HepG2 (cell line): Measurements from ENCODE around the gene TXNRD3. TPM values are rescaled to one million over a fixed set of nuclear protein-coding genes. Genes with fewer than 3 reads are reported as not detected.

ENCODE experiments used
- ATAC-seq: fragments of 200-7000 bp; cut with Tn5 transposase; 3 replicates; pipeline ENCODE4 v1.9.1; 2020; ENCODE audit warnings: mild to moderate bottlenecking, moderate library complexity
- BruUV-seq: library from RNA; stranded (reverse); fragments of 400-500 nt; replicated peaks from 2 replicates; lab custom pipeline; 2021; lab: Mats Ljungman, UMichigan
- CTCF ChIA-PET: fragments of 300-600 bp; formaldehyde crosslinking; extraction: SDS; loops from one replicate; lab custom pipeline; 2021; ENCODE audit warnings: low total read pairs, inconsistent platforms, low intra/inter-chr PET ratio; lab: Yijun Ruan, JAX
- POLR2A ChIA-PET: fragments of 350-600 bp; sonication (Branson Sonifier 250); formaldehyde crosslinking; loops from one replicate; lab custom pipeline; 2020; ENCODE audit warnings: antibody characterized with exemption, inconsistent platforms; lab: Yijun Ruan, JAX
- DNase-seq: peaks from one replicate; pipeline ENCODE4 v3.0.0-alpha.2; 2015; ENCODE audit warnings: low spot score
- FAIRE-seq: peaks from 3 replicates; lab custom pipeline; 2011; peaks lifted over from hg19 to GRCh38; lab: Jason Lieb, UNC
- H2AFZ ChIP-seq: one replicate; pipeline ENCODE4 v1.6.1; 2011; ENCODE audit warnings: low read length, inconsistent platforms
- H3K27ac ChIP-seq: fragments of 300-600 bp; 3 replicates; pipeline ENCODE4 v1.8.0; 2011; ENCODE audit warnings: mixed run types, mild to moderate bottlenecking, mixed read lengths, low read length, inconsistent platforms; ENCODE audit not compliant: insufficient read depth; ENCODE audit errors: extremely low read length
- H3K27me3 ChIP-seq, 2 experiments: fragments of 200-600 bp in 1 of 2; 2 replicates in 1 of 2; 3 replicates in 1 of 2; pipeline versions ENCODE4 v1.6.0 to v1.8.0; 2011; ENCODE audit warnings: low read length in 2 of 2, mild to moderate bottlenecking in 2 of 2, moderate library complexity in 2 of 2, inconsistent platforms in 1 of 2; ENCODE audit not compliant: insufficient read depth in 2 of 2, control insufficient read depth in 1 of 2
- H3K36me3 ChIP-seq, 2 experiments: fragments of 200-600 bp in 1 of 2; replicated peaks in 1 of 2; 2 replicates in 1 of 2; 3 replicates in 1 of 2; pipeline versions ENCODE4 v1.5.1 to v1.8.0; 2011; ENCODE audit warnings: low read length in 2 of 2, inconsistent platforms in 1 of 2; ENCODE audit not compliant: insufficient read depth in 2 of 2, control insufficient read depth in 1 of 2
- H3K4me1 ChIP-seq: 2 replicates; pipeline ENCODE4 v1.5.1; 2012; ENCODE audit warnings: low read length, inconsistent platforms; ENCODE audit not compliant: insufficient read depth
- H3K4me2 ChIP-seq: 2 replicates; pipeline ENCODE4 v1.6.0; 2011; ENCODE audit warnings: low read depth, low read length, inconsistent platforms
- H3K4me3 ChIP-seq, 3 experiments: fragments of 200-600 bp in 1 of 3; sonication (generic), shearing (Covaris generic) in 1 of 3; replicated peaks in 1 of 3; 2 replicates each; pipeline ENCODE4 v1.5.1; 2011 to 2016; ENCODE audit warnings: low read length in 3 of 3, inconsistent platforms in 2 of 3, low read depth in 2 of 3, mild to moderate bottlenecking in 2 of 3, control low read depth in 1 of 3, mixed read lengths in 1 of 3; ENCODE audit not compliant: insufficient read depth in 1 of 3
- H3K79me2 ChIP-seq: one replicate; pipeline ENCODE4 v1.6.1; 2011; ENCODE audit warnings: low read length, inconsistent platforms; ENCODE audit not compliant: insufficient read depth
- H3K9ac ChIP-seq: 2 replicates; pipeline ENCODE4 v1.6.0; 2011; ENCODE audit warnings: mild to moderate bottlenecking, low read depth, low read length, inconsistent platforms; ENCODE audit not compliant: insufficient read depth
- H3K9me3 ChIP-seq: 2 replicates; pipeline ENCODE4 v1.5.1; 2012; ENCODE audit warnings: mild to moderate bottlenecking, low read length
- H4K20me1 ChIP-seq: 2 replicates; pipeline ENCODE4 v1.6.0; 2011; ENCODE audit warnings: inconsistent platforms, mild to moderate bottlenecking, low read length, moderate library complexity; ENCODE audit not compliant: insufficient read depth
- GFI1 ChIP-seq: sonication (generic); formaldehyde crosslinking; IDR thresholded peaks from 2 replicates; pipeline ENCODE4 v1.5.0; 2020; ENCODE audit warnings: missing genetic modification reagents, mild to moderate bottlenecking, borderline replicate concordance
- HMG20A ChIP-seq: IDR thresholded peaks from 2 replicates; pipeline ENCODE4 v1.6.1; 2016; ENCODE audit warnings: borderline replicate concordance
- JARID2 ChIP-seq: sonication (generic); formaldehyde crosslinking; IDR thresholded peaks from 2 replicates; pipeline ENCODE4 v1.8.1; 2023; ENCODE audit warnings: missing genetic modification reagents, inconsistent platforms; ENCODE audit not compliant: insufficient replicate concordance
- KAT2B ChIP-seq: fragments of 150-350 bp; IDR thresholded peaks from 2 replicates; pipeline ENCODE4 v1.6.1; 2014; ENCODE audit warnings: low read depth, low read length, borderline replicate concordance
- KDM3A ChIP-seq: IDR thresholded peaks from 2 replicates; pipeline ENCODE4 v1.6.1; 2018; ENCODE audit warnings: low read depth, missing compliant biosample characterization
- MAFF ChIP-seq: IDR thresholded peaks from 2 replicates; pipeline ENCODE4 v1.6.1; 2011; ENCODE audit warnings: low read depth, low read length, improper control_type of control experiment
- MAFG ChIP-seq: sonication (generic); formaldehyde crosslinking; IDR thresholded peaks from 2 replicates; pipeline ENCODE4 v1.5.1; 2020; ENCODE audit warnings: mild to moderate bottlenecking, missing genetic modification reagents
- MIER3 ChIP-seq: IDR thresholded peaks from 2 replicates; pipeline ENCODE4 v1.6.1; 2016; ENCODE audit warnings: missing compliant biosample characterization, borderline replicate concordance
- NFE2L2 ChIP-seq: fragments of 150-350 bp; IDR thresholded peaks from 2 replicates; pipeline ENCODE4 v1.6.1; 2014; ENCODE audit warnings: low read length
- PLSCR1 ChIP-seq: sonication (generic); formaldehyde crosslinking; IDR thresholded peaks from 2 replicates; pipeline ENCODE4 v1.5.0; 2020; ENCODE audit warnings: missing genetic modification reagents, mild to moderate bottlenecking, borderline replicate concordance
- RXRA ChIP-seq: sonication (generic); formaldehyde crosslinking; IDR thresholded peaks from 2 replicates; pipeline ENCODE4 v1.5.1; 2020; ENCODE audit warnings: missing genetic modification reagents
- THAP9 ChIP-seq: sonication (generic); formaldehyde crosslinking; IDR thresholded peaks from 2 replicates; pipeline ENCODE4; 2020; ENCODE audit warnings: missing genetic modification reagents, mild to moderate bottlenecking, borderline replicate concordance
- ZBTB20 ChIP-seq: sonication (generic); formaldehyde crosslinking; IDR thresholded peaks from 2 replicates; pipeline ENCODE4 v1.8.1; 2023; ENCODE audit warnings: missing genetic modification reagents, low read depth, mild to moderate bottlenecking, borderline replicate concordance
- WGBS: methylation state at CpG from one replicate; pipeline ENCODE4 v1.1.6; 2017; ENCODE audit warnings: low lambda C conversion rate; 5-methylcytosine and 5-hydroxymethylcytosine counted together
- in situ Hi-C: cut with HindIII; loops from 2 replicates; pipeline ENCODE4 v1.10.0; 2017; ENCODE audit warnings: low pct_unique_long_range_greater_than_20kb; ENCODE audit not compliant: extremely low pct_ligation_motif_present
- intact Hi-C: fragments of 100-400 bp; cut with micrococcal nuclease; formaldehyde crosslinking; loops from one replicate; pipeline ENCODE4 v1.10.0; 2022; ENCODE audit not compliant: unreplicated experiment
- polyA plus RNA-seq, 8 experiments: library from polyadenylated mRNA; depleted of rRNA in 3 of 8; stranded (reverse) in 7 of 8; unstranded in 1 of 8; fragments of >200 nt; fragmentation: Illumina TruSeq in 4 of 8; extraction: Trizol in 4 of 8; gene quantifications; 2 replicates each; pipeline versions ENCODE4 v1.2.1 to v1.2.3, GENCODE V29; 2011 to 2016; ENCODE audit warnings: low read depth in 4 of 8, missing spikeins in 1 of 8, mixed read lengths in 1 of 8; ENCODE audit not compliant: insufficient read depth in 1 of 8
- total RNA-seq, 5 experiments: library from RNA; depleted of rRNA; stranded (reverse); fragments of >200 nt; fragmentation: Illumina TruSeq; extraction: Trizol; gene quantifications; 2 replicates each; pipeline ENCODE4 v1.2.3, GENCODE V29; 2016; ENCODE audit warnings: low read depth in 1 of 5

The TXNRD3 gene
- total and polyA plus RNA-seq, 2 of the 13 experiments (the other 11 are each of a cell fraction or from before 2014, with no cell fraction given), result 4.8 to 20.7 TPM

- in situ Hi-C loops, result no loop called here
- H3K36me3 ChIP-seq, result no peaks in the 10 kb centered on the region
- WGBS, result 0% methylated on average over 4 of the region's 5 CpGs
- no TSS peak for BruUV-seq
- H3K27me3 ChIP-seq, result peaks cover 0 to 12% of the 10 kb centered on the region in 2 experiments; a peak in 2 of 5 replicates
- no peaks in the 10 kb centered on the region for H3K4me1 ChIP-seq
- H3K9ac ChIP-seq, result no peak overlapping the region
- no peak overlapping the region for H2AFZ ChIP-seq
- ChIA-PET CTCF (no interaction called here), POLR2A (no interaction called here)
- DNase-seq, result no peak
- no peak overlapping the region for H3K4me2 ChIP-seq
- no peak for ATAC-seq
- H3K27ac ChIP-seq, result no peak overlapping the region
- TF ChIP-seq KDM3A (CRISPR knock-in tag) (no peak), ZBTB20 (CRISPR knock-in tag) (no peak)
- FAIRE-seq, result no peak
- intact Hi-C loops, result no loop called here
- no peaks in the 10 kb centered on the region for H3K9me3 ChIP-seq
- H3K79me2 ChIP-seq, result no peaks in the 10 kb centered on the region
- no peak overlapping the region for H3K4me3 ChIP-seq
- no peaks in the 10 kb centered on the region for H4K20me1 ChIP-seq
Measured at GRCh38 chr3:126692858-126693257, 37.9 kb upstream of the TXNRD3 start.

GRCh38 chr3:126691765-126692164 lies 36.8 kb upstream of the TXNRD3 start:
- no peaks in the 10 kb centered on the region for H4K20me1 ChIP-seq
- no peaks in the 10 kb centered on the region for H3K36me3 ChIP-seq
- no peak overlapping the region for H3K9ac ChIP-seq
- no peak overlapping the region for H3K27ac ChIP-seq
- ChIA-PET POLR2A (no interaction called here), CTCF (no interaction called here)
- intact Hi-C loops, result no loop called here
- ATAC-seq (no peak), DNase-seq (no peak), FAIRE-seq (no peak)
- H2AFZ ChIP-seq, result no peak overlapping the region
- peaks cover 0 to 12% of the 10 kb centered on the region in 2 experiments; a peak in 2 of 5 replicates for H3K27me3 ChIP-seq
- no peaks in the 10 kb centered on the region for H3K4me1 ChIP-seq
- H3K79me2 ChIP-seq, result no peaks in the 10 kb centered on the region
- no peak overlapping the region for H3K4me3 ChIP-seq
- no TSS peak for BruUV-seq
- 5% methylated on average over 4 of the region's 4 CpGs for WGBS
- in situ Hi-C loops, result no loop called here
- no peaks in the 10 kb centered on the region for H3K9me3 ChIP-seq
- H3K4me2 ChIP-seq, result no peak overlapping the region
- no peak for TF ChIP-seq GFI1 (CRISPR knock-in tag)
- no peak for TF ChIP-seq MIER3 (CRISPR knock-in tag)
- TF ChIP-seq KAT2B, result no peak
- TF ChIP-seq THAP9, result no peak
- no peak for TF ChIP-seq MAFG (CRISPR knock-in tag)
- TF ChIP-seq NFE2L2, result no peak
- no peak for TF ChIP-seq MAFF
- TF ChIP-seq PLSCR1 (CRISPR knock-in tag), result no peak
- TF ChIP-seq HMG20A (CRISPR knock-in tag), result no peak
- TF ChIP-seq JARID2 (CRISPR knock-in tag), result no peak
- TF ChIP-seq RXRA, result no peak
